Islet precursor cell (in vitro differentiated cells): Measurements from ENCODE around the gene MOGAT3.

ENCODE experiments used
- DNase-seq: peaks from one replicate; pipeline ENCODE4 v3.0.0-alpha.2; 2018

Gene MOGAT3, protein sequence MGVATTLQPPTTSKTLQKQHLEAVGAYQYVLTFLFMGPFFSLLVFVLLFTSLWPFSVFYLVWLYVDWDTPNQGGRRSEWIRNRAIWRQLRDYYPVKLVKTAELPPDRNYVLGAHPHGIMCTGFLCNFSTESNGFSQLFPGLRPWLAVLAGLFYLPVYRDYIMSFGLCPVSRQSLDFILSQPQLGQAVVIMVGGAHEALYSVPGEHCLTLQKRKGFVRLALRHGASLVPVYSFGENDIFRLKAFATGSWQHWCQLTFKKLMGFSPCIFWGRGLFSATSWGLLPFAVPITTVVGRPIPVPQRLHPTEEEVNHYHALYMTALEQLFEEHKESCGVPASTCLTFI

DNA sequence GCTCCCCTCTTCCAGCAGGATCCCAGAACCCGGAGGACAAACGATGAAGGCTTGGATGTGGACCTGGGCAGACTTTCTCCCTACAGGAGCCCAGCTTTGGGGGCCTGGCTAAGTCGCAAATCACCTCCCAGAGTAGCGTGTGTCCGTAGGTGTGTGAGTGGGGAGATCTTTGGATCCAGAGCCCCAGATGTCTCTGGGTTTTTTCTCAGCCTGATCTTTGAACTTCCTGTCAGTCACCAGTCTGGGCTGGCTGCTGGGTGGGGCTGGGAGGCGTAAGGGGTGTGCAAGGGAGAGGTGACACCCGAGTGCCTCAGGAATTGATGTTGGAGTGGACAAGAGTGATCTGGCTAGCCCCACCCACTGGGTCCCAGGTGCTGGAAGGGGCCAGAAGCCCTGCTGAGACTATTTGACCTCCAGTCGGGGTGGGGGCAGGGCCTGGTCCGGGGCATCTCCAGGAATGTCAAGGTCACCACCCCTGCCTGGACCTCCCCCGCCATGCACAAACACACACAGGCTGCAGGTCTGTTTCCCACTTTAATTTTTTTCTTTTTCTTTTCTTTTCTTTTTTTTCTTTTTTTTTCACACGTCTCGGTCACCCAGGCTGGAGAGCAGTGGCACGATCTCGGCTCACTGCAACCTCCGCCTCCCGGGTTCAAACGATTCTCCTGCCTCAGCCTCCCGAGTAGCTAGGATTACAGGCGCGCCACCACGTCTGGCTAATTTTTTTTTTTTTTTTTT lies at the start of gene MOGAT3:
Gene MOGAT3, minus strand, starts transcription at position 175 of the 738 bp plus-strand sequence. CDS start 182 bp downstream, outside the sequence.
- DNase-seq = peak; percentile 66

DNA sequence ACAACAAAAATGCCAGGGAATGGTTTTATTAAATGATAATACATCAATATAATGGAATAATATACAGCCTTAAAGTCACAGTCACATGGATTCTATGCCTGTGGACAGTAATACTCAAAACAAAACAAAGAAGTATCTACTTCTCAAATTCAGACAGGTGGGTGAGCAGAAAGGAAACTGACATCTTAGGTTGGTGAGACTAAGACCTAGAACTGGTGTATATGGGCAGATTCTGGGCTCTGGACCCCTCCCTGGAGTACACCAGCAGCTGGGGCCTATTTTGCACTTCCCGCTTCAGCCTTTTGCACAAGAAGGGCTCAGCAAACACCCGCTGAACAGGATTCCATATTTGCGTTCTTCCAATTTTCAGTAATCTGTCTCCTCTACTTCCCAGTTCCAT lies 49.5 kb upstream of the MOGAT3 start:
- DNase-seq = no peak

DNA sequence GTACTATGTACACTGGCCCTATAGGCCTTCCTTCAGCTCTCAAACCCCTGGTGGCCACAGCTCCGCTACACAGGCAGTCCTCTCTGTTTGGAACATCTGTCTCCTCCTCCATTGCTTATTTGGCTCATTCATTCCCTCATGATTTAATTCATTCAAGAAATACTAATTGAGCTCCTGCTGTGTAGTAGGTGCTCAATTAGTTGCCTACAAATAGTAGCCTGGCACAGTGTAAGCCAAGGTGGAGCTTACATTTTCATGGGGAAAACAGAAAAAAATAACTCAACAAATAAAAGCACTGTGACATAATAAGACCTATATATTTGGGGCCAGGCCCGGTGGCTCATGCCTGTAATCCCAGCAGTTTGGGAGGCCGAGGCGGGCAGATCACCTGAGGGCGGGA lies 47.4 kb upstream of the MOGAT3 start:
- no peak for DNase-seq

DNA sequence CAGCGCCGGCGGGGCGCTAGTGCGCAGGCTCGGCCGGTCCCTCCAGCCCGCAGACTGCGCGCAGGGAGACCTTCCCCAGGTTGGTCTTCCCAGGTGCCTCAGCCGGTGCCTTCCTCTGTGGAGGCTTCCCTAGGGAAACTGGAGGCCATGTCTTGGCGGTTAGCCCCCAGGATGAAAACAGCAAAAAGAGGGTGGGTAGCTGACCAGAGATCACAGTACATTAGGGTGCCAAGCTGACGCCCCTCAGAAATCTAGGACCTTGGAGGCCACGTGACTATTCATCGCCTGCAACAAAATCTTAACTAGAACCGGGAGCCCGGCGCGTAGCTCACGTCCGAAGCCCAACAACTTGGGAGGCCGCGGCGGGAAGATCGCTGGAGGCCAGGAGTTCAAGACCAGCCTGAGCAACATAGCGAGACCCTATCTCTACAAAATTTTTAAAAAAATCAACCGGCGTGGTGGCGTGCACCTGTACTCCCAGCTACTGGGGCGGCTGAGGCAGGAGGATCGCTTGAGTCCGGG lies 44.4 kb upstream of the MOGAT3 start:
- DNase-seq = no peak

DNA sequence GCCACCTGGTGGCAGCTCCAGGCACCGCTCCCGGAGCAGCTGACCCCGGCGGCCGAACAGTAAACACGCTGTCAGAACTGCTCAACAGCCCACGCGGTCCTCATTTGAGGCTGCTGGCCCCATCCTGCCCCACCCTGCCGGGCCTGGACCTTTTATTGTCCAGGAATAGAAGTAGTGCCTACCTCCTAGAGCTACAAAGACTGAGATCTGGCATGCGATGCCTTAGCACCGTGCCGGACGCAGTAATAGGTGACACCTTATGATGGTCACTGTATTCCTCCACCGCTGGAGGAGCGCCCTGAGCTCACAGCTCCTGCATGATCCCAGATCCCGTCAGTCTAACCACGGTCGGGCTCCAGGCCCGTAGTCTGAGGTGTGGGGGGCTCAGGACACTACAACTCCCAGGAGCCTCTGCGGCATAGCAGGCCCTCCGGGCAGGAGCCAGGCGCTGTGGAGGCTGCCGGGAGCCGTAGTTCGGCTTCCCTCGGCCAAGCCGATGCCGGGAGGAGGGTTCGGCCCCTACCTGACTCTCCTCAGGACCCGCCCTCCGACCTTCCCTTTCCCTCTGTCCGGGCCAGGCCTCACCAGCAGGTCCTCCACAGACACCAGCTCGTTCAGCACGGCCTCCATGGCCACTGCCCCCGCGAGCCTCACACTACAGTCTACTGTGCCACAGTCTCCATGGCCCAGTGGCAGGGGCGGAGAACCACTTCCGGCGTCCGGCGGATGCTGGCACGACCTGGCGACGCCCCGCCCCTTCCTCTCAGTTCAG lies 43.7 kb upstream of the MOGAT3 start, which contains the start of gene FIS1:
Gene FIS1, minus strand, starts transcription at position 707 of the 772 bp plus-strand sequence. Its CDS starts 77 bp downstream, at position 630.
- peak; percentile 96 for DNase-seq

DNA sequence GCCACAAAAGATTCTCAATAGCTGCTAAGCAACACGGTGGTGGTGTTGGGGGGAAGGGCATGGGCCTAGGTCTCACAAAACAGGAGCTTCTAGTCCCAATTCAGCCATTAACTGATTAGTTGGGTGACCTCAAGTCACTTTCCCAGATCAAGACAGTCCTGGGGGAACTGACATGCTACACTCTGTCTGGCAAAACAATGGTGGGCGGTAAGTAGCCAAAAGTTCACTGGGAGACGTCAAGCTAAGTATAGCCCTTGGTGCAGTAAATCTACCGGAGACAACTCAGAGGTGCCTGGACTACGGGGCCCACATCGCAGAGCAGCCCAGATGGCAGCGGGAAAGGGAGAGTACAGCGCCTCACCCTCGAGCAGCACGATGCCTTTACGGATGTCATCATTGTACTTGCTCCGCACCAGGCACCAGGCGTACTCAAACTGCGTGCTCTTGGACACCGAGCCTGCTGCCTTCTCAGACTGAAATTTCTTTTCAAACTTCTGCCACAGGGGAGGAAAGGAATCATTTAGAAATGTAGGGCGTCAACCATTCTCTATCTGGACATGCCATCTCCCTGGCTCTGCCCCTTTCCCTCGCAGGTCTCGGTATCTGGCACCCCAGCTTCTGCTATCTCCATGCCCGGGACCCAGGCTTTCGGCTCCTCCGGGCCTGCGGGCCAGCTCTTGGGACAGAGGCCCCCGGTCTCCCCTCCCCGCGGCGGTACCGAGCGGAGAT lies 43.0 kb upstream of the MOGAT3 start:
- DNase-seq = no peak

DNA sequence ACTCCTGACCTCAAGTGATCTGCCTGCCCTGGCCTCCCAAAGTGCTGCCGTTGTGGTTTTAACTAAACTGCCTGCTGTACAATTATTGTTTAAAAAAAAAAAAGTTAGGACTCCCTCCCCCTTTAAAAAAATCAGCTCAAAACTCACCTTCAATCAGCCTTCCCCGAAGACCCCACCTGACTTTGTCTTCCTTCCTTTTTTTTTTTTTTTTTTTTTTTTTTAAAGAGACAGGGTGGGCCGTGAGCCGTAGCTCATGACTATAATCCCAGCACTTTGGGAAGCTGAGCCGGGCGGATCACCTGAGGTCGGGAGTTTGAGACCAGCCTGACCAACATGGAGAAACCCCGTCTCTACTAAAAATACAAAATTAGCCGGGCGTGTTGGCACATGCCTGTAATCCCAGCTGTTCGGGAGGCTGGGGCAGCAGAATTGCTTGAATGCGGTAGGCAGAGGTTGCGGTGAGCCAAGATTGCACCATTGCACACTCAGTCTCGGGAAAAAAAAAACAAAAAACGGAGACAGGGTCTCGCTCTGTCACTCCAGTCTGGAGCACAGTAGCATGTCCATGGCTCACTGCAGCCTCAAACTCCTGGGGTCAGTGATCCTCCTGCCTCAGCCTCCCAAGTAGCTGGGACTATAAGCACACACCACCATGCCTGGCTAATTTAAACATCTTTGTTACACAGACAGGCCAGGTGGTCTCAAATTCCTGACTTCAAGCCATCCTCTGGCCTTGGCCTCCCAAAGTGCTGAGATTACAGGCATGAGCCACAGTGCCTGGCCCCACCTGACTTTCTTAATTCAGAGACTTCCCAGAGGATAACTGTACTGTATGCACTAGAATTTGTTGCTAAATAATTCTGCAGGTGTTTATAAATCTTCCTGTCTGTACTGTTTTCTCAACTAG lies 40.9 kb upstream of the MOGAT3 start:
- no peak for DNase-seq

DNA sequence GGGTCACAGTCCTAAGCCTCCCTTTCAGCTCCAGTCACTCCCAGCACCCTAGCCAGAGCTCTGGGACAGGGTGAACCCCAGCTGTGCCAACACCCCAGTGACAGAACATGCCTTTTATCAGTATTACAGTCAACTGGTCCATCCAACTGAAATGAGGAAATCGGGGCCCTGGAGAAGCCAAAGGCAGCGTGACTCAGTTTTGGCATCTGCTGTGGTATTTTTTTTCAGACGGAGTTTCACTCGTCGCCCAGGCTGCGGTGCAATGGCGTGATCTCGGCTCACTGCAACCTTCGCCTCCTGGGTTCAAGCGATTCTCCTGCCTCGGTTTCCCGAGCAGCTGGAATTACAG lies 40.2 kb upstream of the MOGAT3 start:
- no peak for DNase-seq

DNA sequence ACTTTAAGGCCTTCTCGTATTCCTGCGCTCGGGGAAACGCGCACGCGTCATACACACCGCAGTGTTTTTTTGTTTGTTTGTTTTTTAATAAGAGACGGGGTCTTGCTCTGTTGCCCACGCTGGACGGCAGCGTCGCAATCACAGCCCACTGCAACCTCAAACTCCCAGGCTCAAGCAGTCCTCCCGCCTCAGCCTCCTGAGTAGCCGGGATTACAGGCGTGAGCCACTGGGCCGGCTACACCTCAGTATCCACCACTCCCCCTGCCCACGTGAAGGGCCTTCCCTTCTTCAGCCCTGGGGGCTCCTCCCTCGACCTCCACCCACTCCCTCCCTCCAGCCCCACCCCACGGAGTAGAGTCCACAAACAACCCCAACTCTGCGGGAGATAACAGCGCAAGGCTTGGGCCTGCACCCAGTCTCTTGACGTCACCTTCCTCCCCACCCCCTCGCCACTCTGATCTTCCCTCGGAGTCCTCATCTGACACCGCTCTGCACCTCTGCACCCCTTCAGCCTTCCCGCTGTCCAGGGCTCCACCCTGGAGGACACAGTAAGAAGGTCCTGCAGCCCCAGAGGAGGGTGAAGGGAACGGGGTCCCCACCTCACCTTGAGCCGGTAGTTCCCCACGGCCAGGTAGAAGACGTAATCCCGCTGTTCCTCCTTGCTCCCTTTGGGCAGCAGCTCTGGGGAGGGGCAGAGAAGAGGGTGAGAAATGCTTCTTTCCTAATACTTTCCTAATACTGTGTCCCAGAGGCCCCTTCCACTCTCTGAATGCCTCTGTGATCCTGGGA lies 39.6 kb upstream of the MOGAT3 start:
- no peak for DNase-seq

DNA sequence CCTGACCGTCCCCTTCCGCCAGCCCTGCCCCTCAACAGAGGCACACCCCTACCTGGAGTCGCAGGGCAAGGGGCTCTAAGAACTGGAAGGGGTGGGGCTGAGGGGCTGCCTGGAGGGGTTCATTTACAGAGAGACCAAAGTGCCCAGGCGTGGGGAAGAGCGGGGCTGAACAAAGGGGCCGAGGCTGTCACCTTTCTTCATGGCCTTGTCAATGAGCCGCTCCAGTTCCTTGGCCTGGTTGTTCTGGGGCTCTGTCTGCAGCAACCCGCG lies 39.0 kb upstream of the MOGAT3 start:
- no peak for DNase-seq

DNA sequence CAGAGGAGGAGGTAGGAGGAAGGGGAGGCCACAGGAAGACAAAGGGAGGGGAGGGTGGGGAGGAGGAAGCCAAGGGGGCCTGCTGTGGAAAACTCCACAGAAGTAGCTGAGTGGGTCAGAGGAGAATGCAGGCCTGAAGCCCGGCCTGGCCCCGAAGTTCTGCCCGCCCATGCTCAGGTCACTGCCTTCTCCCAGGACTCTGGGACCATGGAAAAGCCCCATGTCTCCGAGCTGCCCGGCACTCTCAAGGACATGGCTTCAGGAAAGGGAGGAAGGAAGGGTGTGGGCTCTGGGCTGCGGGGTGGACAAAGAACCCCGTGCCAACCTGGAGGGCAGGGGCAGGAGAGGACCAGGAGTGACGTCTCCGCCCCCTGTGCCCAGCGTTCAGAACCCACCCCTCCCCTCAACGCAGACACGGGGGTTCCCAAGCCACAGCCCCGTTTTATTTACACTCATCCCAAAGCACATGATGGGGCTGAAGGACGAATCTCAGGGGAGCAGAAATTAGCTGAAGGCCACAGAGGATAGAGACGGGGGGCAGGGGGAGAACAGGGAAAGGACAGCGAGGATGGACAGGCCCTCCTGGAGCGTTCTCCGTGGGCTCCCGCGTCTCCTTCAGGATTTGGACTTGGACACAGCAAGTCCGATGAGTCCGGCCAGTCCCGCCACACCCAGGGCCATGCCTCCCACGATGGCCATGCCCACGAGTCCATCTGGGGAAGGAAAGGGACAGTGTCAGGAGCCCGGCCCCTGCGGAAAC lies 38.5 kb upstream of the MOGAT3 start:
- no peak for DNase-seq

DNA sequence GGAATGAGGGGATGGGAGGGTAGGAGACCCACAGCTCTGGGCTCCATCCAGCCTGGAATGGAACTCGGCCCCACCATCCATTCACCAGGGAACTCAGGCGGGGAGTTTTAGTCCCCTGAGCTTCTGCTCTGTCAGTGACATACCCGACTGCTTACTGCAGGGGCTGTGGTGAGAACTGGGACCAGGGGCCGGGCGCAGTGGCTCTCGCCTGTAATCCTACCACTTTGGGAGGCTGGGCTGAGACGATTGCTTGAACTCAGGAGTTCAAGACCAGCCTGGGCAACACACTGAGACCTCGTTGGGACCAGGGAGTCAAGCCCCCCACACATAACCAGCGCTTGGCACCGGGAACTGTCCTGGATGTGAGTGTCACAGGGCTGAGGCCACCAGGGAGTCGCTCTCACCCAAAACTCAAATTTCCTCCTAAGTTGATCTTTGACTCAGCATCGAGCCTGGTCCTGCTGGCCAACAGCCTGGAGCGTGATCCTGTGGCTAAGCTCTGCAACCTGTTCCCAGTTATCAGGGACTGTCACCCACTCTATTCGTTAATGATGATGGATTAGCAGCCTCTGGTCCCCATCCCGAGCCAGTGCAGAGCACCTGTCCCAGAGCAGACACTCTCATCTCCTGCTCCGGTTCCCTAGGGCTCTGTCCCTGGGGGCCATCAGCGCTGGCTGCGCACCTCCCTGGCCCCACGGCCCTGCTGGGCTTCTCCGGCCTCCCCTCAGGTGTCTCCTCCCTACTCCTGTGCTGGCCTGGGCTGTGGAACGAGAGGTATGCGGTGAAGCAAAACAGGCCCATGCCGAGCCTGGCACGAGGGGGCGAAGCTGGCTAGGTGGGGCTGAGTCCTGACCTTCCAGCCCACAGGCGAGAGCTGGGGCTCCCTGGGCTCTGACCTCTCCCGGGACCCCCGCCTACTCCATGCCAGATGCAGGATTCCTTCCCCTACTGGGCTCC lies 37.7 kb upstream of the MOGAT3 start:
- no peak for DNase-seq

DNA sequence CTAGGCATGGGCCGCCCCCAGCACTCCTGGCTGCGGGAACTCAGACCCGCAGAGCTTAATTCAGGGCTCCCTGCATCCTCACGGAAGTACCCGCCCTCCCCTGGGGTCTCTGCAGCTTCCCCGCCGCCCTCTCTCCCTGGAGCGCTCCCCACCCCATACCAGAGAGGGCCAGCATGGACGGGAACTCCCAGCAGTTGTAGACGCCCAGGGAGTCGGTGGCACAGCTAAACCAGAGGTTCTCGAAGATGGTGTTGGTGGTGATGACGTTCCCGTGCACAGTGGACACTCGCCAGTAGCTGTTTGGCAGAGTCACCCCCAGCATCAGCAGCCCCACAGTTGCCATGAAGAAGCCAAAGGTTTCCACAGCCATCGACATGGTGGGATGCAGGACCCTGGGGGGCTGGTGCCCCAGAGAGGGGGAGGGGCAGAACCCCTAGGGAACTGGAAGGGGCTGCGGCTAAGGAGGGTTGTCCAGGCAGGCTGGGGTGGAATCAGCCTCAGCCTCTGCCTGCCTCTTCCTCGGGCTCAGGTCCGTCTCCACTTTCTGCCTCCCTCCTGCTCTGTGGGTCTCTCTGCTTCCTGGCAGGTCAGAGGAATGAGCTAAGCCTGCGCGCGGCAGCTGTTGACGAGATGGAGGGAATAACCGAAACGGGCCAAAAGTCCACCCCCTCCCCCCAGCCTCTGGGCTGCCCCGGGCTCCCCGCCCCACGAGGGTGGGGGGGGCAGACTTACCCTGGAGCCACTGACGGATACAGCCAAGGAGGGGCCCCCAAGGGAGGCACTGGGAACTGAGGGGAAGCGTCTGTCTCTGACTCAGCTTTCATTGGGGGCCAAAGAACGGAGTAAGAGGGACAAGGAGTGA lies 36.6 kb upstream of the MOGAT3 start, which contains the start of gene CLDN15:
Gene CLDN15, minus strand, starts transcription at position 597 of the 862 bp plus-strand sequence. Its CDS starts 221 bp downstream, at position 376.
- DNase-seq = no peak

DNA sequence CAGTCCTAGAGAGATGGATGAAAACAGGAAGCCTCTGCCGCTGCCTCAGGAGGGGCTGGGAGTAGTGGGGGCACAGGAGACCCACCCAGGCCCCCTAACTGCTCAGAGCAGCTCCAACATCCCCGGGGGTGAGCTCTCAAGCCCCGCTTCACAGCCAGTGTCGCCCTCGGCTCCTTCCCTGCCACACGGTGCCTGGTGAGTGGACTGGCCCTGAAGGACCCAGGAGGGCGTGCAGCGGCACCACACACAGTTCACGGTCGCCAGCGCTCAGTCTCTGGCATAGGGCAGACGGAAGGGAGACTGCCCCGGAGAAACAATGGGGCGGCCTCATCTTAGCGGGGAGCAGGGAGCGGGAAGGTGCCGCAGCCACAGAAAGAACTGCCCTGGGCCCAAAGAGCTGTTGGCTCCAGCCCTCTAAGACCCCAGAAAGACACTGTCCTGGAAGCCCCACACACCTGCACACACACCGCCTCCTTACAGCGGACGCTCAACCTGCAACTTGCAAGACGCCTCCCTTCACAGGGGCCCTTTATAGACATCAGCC lies 35.5 kb upstream of the MOGAT3 start:
- DNase-seq = no peak

DNA sequence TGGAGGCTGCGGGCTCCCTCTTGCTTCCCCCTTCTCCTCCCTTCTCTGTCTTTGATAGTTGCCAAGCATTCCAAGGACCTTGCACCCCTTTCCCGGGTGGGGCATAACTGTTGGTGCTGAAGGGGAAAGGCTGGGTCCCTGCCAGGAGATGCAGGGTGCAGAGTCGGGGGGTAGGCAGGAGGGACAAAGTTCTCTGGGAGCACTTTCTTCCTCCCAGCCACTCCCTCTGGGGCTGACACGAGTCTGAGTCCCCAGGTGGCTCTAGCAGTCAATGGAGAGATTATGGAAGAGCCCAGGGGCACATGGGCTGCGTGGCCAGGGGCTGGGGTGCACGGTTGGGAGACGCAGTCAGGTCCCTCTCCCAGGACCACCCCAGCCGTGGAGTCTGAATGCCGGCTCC lies 34.7 kb upstream of the MOGAT3 start:
- DNase-seq = no peak

DNA sequence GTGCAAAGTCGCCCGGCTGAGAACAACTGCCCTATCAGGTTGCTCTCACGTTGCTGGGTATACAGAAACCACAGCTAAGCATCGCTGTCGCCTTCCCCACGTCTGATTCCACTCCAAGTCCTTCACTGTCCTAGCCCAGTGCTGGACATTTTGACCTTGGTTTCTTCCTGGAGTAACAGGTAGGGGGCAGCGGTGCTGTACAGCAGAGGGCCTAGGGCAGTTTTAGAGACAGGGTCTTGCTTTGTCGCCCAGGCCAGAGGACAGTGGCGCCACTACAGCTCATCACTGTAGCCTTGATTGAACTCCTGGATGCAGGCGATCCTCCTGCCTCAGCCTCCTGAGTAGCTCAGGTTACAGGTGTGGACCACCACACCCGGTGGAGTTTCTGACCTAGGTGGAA lies 34.2 kb upstream of the MOGAT3 start:
- no peak for DNase-seq

DNA sequence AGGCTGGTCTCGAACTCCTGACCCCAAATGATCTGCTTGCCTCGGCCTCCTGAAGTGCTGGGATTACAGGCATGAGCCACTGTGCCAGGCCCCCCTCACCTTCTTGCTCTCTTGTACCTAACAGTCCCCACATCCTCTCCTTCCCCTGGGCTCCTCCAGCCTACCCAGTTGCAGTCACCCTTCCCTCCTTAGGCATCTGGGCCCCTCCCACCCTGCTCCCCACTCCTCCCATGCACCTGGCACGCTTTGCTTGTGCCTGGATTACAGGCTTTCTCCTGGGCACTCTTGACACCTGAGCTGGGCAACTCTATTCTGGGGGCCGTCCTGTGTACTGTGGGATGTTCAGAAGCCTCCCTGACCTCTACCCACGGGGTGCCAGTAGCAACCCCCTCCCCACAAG lies 33.8 kb upstream of the MOGAT3 start:
- no peak for DNase-seq
